ENCODE measurements around the gene S100A9. TPM values are rescaled to one million over a fixed set of nuclear protein-coding genes. Genes with fewer than 3 reads are reported as not detected.

Gene S100A9
- total RNA-seq, 1 donor from 2014 or later, result 418 TPM

DNA sequence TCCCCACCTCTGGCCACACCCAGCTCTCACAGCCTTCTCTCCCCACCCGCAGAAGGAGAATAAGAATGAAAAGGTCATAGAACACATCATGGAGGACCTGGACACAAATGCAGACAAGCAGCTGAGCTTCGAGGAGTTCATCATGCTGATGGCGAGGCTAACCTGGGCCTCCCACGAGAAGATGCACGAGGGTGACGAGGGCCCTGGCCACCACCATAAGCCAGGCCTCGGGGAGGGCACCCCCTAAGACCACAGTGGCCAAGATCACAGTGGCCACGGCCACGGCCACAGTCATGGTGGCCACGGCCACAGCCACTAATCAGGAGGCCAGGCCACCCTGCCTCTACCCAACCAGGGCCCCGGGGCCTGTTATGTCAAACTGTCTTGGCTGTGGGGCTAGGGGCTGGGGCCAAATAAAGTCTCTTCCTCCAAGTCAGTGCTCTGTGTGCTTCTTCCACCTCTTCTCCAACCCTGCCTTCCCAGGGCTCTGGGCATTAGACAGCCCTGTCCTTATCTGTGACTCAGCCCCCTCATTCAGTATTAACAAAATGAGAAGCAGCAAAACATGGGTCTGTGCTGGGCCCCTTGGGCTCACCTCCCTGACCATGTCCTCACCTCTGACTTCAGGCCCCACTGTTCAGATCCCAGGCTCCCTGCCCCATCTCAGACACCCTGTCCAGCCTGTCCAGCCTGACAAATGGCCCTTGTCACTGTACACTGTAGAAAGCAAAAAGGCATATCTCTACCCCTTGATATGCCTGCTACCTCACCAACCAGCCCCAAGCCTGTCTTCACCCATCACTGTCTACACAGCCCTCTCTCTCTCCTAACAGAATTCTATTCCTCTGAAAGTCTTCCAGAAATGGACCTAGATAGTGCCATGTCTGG lies 3.2 kb downstream of the S100A9 start:
- Histone ChIP-seq H3K36me3 (no peaks in the 10 kb centered on the region), H3K27ac (no peak overlapping the region), H3K4me1 (peaks cover 17% of the 10 kb centered on the region), H3K4me3 (no peak overlapping the region), H3K9me3 (no peaks in the 10 kb centered on the region), H3K27me3 (no peaks in the 10 kb centered on the region)
- intact Hi-C loops (cut with DNase I), result no loop called here
- DNase-seq, result no peak
- TF ChIP-seq, protein P1, sequence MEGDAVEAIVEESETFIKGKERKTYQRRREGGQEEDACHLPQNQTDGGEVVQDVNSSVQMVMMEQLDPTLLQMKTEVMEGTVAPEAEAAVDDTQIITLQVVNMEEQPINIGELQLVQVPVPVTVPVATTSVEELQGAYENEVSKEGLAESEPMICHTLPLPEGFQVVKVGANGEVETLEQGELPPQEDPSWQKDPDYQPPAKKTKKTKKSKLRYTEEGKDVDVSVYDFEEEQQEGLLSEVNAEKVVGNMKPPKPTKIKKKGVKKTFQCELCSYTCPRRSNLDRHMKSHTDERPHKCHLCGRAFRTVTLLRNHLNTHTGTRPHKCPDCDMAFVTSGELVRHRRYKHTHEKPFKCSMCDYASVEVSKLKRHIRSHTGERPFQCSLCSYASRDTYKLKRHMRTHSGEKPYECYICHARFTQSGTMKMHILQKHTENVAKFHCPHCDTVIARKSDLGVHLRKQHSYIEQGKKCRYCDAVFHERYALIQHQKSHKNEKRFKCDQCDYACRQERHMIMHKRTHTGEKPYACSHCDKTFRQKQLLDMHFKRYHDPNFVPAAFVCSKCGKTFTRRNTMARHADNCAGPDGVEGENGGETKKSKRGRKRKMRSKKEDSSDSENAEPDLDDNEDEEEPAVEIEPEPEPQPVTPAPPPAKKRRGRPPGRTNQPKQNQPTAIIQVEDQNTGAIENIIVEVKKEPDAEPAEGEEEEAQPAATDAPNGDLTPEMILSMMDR (IDR thresholded peaks at IDR 0.05), result no peak
- no peak for ATAC-seq

DNA sequence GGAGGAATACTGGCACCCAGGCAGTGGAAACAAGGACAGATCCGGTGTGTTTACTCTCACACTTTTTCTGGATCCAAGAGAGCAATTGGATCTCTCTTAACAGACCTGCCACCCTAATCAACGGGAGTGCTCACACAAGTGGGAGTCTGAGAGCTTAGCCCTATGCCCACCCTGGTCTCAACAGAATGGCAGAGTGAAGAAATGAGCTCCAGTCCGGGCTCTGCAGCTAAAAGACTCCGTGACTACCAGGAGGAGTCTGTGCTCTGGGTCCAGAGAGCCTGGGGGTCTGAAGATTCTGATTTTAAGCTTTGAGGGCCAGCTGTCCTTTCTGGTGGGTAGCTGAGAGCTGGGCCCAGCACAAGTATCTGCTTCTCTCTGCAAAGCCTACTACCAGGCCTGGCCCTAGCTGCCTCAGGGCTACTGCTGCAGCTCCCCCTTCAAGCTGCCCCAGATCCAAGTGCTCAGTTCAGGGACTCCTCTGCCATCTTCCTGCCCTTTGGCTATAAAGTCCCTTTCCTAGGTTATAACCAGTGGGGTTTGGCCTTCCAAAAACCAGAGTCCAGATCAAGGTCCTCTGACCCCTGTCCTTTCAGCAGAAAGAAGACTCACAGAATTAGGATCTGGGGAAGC lies 3.9 kb downstream of the S100A9 start:
- ATAC-seq, result no peak
- no peak overlapping the region for H3K27ac ChIP-seq
- no peak for DNase-seq
- peaks cover 17% of the 10 kb centered on the region for H3K4me1 ChIP-seq
- H3K9me3 ChIP-seq, result no peaks in the 10 kb centered on the region
- H3K27me3 ChIP-seq, result no peaks in the 10 kb centered on the region
- H3K4me3 ChIP-seq, result no peak overlapping the region
- no peaks in the 10 kb centered on the region for H3K36me3 ChIP-seq
- TF ChIP-seq, protein P1 (IDR thresholded peaks at IDR 0.05), result no peak
- intact Hi-C loops (cut with DNase I), result no loop called here

DNA sequence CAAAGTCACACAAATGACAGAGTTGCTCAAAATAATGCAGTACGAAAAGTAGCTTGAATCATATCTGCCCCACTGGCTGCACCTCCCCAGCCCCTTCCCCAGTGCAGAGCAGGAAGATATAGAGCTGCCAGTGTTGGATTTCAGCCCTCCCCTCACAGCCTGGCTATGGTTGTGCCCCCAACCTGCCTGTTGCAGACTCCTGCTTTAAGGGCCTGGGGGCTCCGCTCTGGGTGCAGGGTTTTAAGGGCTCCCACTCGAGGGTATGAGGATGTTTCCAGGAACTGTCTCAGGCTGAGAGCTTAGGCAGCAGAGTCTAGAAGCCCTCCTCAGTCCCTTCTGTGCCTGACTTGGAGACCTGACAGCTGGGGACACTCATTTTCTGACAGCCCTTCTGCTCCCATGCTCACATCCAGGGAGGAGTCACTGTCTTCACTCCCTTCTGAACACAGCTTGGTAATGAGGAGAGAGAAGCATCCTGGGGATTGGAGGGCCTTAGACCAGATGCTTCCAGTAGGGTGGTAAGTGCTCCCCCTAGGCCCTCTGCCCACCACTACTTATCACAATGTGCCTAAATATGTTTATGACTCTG lies 4.6 kb downstream of the S100A9 start:
- Histone ChIP-seq H3K27me3 (no peaks in the 10 kb centered on the region), H3K27ac (no peak overlapping the region), H3K36me3 (no peaks in the 10 kb centered on the region), H3K4me3 (no peak overlapping the region), H3K4me1 (peaks cover 10% of the 10 kb centered on the region), H3K9me3 (no peaks in the 10 kb centered on the region)
- no peak for DNase-seq
- TF ChIP-seq, protein P1 (IDR thresholded peaks at IDR 0.05), result no peak
- intact Hi-C loops (cut with DNase I), result no loop called here
- ATAC-seq, result no peak

DNA sequence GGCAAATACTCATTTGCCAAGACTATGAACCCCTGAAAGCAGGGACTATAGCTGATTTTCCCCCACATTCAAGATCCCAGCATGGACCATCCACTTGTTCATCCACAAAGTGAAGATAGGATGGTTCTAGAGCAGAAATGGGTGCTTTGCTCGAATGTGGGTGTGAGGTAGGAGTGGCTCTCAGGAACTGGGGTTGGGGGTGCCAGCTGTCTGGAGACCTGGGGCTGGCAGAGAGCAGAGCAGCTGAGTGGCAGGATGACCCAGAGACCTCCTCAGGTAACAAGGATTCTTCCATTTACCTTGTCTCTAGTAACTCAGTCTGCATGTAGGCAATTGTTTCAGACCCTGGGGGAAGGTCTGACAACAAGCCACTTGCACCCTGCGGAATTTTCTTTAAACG lies 6.0 kb downstream of the S100A9 start:
- H3K27me3 ChIP-seq, result no peaks in the 10 kb centered on the region
- ATAC-seq, result no peak
- peaks cover 9% of the 10 kb centered on the region for H3K4me1 ChIP-seq
- intact Hi-C loops (cut with DNase I), result no loop called here
- H3K27ac ChIP-seq, result no peak overlapping the region
- H3K4me3 ChIP-seq, result no peak overlapping the region
- DNase-seq, result no peak
- H3K9me3 ChIP-seq, result no peaks in the 10 kb centered on the region
- TF ChIP-seq, protein P1 (IDR thresholded peaks at IDR 0.05), result no peak
- no peaks in the 10 kb centered on the region for H3K36me3 ChIP-seq

DNA sequence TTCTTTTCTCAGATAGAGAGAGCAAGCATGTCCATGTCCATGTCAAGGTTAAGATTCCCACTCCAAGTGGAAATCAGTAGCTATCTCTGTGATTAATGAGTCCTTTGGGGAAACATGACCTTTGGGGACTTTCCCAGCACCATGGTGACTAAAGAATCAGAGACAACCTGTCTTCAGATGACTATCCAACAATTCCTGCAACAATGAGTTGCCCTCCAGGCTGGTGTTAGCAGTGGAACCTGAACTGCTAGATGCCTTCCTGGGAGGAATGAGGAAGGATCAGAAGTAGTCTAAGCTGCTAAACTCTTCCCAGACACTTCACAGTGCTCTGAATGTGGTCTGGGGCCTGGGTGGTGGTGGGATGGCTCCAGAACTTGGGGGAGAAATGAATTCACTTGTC lies 6.5 kb downstream of the S100A9 start:
- Histone ChIP-seq H3K27me3 (no peaks in the 10 kb centered on the region), H3K4me3 (no peak overlapping the region), H3K9me3 (no peaks in the 10 kb centered on the region), H3K27ac (no peak overlapping the region), H3K36me3 (no peaks in the 10 kb centered on the region), H3K4me1 (peaks cover 10% of the 10 kb centered on the region)
- TF ChIP-seq, protein P1 (IDR thresholded peaks at IDR 0.05), result no peak
- intact Hi-C loops (cut with DNase I), result no loop called here
- no peak for ATAC-seq
- no peak for DNase-seq
